Suprapubic skin (tissue), 4 donors: ENCODE results near the gene POLG. TPM values are rescaled to one million over a fixed set of nuclear protein-coding genes. Genes with fewer than 3 reads are reported as not detected.

Experiments
- DNase-seq, 2 donors: peaks; one replicate each; pipeline ENCODE4 v3.0.0-alpha.2; 2019; ENCODE audit warnings: low spot score in 2 of 2
- H3K27ac ChIP-seq: fragments of 200-600 bp; sonication (generic); one replicate; pipeline ENCODE4 v1.5.1; 2019
- H3K27me3 ChIP-seq: fragments of 200-600 bp; sonication (generic); one replicate; pipeline ENCODE4 v1.5.1; 2019
- H3K36me3 ChIP-seq: fragments of 200-600 bp; sonication (generic); one replicate; pipeline ENCODE4 v1.5.1; 2019
- H3K4me1 ChIP-seq: fragments of 200-600 bp; sonication (generic); one replicate; pipeline ENCODE4 v1.5.1; 2019
- H3K4me3 ChIP-seq: fragments of 200-600 bp; sonication (generic); one replicate; pipeline ENCODE4 v1.5.1; 2019; ENCODE audit warnings: mild to moderate bottlenecking
- H3K9me3 ChIP-seq: fragments of 200-600 bp; sonication (generic); one replicate; pipeline ENCODE4 v1.5.1; 2019
- CTCF ChIP-seq, 2 donors: fragments of 200-600 bp in 1 of 2; fragments of 450-650 bp in 1 of 2; sonication (generic) in 1 of 2; IDR thresholded peaks; one replicate each; pipeline ENCODE4 v1.5.1; 2016 to 2019; ENCODE audit warnings: antibody characterized with exemption in 2 of 2, mild to moderate bottlenecking in 1 of 2, moderate library complexity in 1 of 2
- EP300 ChIP-seq: sonication (generic); formaldehyde crosslinking; IDR thresholded peaks from one replicate; pipeline ENCODE4 v1.6.1; 2017; ENCODE audit warnings: antibody characterized with exemption
- POLR2A ChIP-seq, 2 donors: fragments of 450-650 bp; IDR thresholded peaks; one replicate each; pipeline ENCODE4 v1.6.1; 2017; ENCODE audit warnings: antibody characterized with exemption in 2 of 2, mild to moderate bottlenecking in 2 of 2, moderate library complexity in 2 of 2
- POLR2AphosphoS5 ChIP-seq, 3 donors: sonication (generic); formaldehyde crosslinking; IDR thresholded peaks; one replicate each; pipeline ENCODE4 v1.6.1; 2017; ENCODE audit warnings: antibody characterized with exemption in 3 of 3
- WGBS: methylation state at CpG from one replicate; pipeline ENCODE4 v1.1.5; 2018; 5-methylcytosine and 5-hydroxymethylcytosine counted together
- total RNA-seq, 4 donors: library from RNA; depleted of rRNA; stranded (reverse); fragments of >200 nt; gene quantifications; one replicate each; pipeline ENCODE4 v1.1.0, GENCODE V29; 2016

The POLG gene
- total RNA-seq, 4 donors from 2014 or later = 78.7 to 131 (median 94.6) TPM

GRCh38 chr15:89322822-89323221 lies 11.8 kb downstream of the POLG start:
- Histone ChIP-seq H3K27me3 (no peaks in the 10 kb centered on the region), H3K4me3 (no peak overlapping the region), H3K9me3 (no peaks in the 10 kb centered on the region), H3K27ac (no peak overlapping the region), H3K36me3 (peaks cover 99% of the 10 kb centered on the region), H3K4me1 (no peaks in the 10 kb centered on the region)
- WGBS = 90% methylated on average over 14 of the region's 15 CpGs
- TF ChIP-seq CTCF (IDR thresholded peaks at IDR 0.05) (no peak), POLR2A (IDR thresholded peaks at IDR 0.05) (no peak), POLR2AphosphoS5 (IDR thresholded peaks at IDR 0.05) (no peak), EP300 (no peak)
- no peak for DNase-seq

- 93% methylated on average over 8 of the region's 17 CpGs for WGBS
- no peak for TF ChIP-seq POLR2AphosphoS5 (IDR thresholded peaks at IDR 0.05)
- TF ChIP-seq CTCF (IDR thresholded peaks at IDR 0.05) = no peak
- no peak for TF ChIP-seq POLR2A (IDR thresholded peaks at IDR 0.05)
- TF ChIP-seq EP300 = no peak
- no peaks in the 10 kb centered on the region for H3K9me3 ChIP-seq
- H3K36me3 ChIP-seq = peaks cover 99% of the 10 kb centered on the region
- H3K4me1 ChIP-seq = no peaks in the 10 kb centered on the region
- no peak overlapping the region for H3K27ac ChIP-seq
- no peak for DNase-seq
- no peak overlapping the region for H3K4me3 ChIP-seq
- no peaks in the 10 kb centered on the region for H3K27me3 ChIP-seq
Measured at GRCh38 chr15:89321521-89322410, 12.9 kb downstream of the POLG start.

GRCh38 chr15:89320200-89320599 lies 14.4 kb downstream of the POLG start:
- H3K36me3 ChIP-seq = peaks cover 99% of the 10 kb centered on the region
- H3K4me1 ChIP-seq = no peaks in the 10 kb centered on the region
- WGBS = 95% methylated on average over 2 of the region's 2 CpGs
- H3K9me3 ChIP-seq = no peaks in the 10 kb centered on the region
- DNase-seq = no peak
- H3K4me3 ChIP-seq = no peak overlapping the region
- TF ChIP-seq POLR2A (IDR thresholded peaks at IDR 0.05) = no peak
- H3K27me3 ChIP-seq = no peaks in the 10 kb centered on the region
- no peak overlapping the region for H3K27ac ChIP-seq

GRCh38 chr15:89319678-89320077 lies 14.9 kb downstream of the POLG start:
- H3K4me3 ChIP-seq = no peak overlapping the region
- 93% methylated on average over 8 of the region's 9 CpGs for WGBS
- no peak for TF ChIP-seq POLR2A (IDR thresholded peaks at IDR 0.05)
- TF ChIP-seq CTCF (IDR thresholded peaks at IDR 0.05) = no peak
- no peak for TF ChIP-seq POLR2AphosphoS5 (IDR thresholded peaks at IDR 0.05)
- no peak for TF ChIP-seq EP300
- H3K27ac ChIP-seq = no peak overlapping the region
- peaks cover 100% of the 10 kb centered on the region for H3K36me3 ChIP-seq
- DNase-seq = no peak
- no peaks in the 10 kb centered on the region for H3K27me3 ChIP-seq
- no peaks in the 10 kb centered on the region for H3K9me3 ChIP-seq
- H3K4me1 ChIP-seq = no peaks in the 10 kb centered on the region

- H3K4me3 ChIP-seq = no peak overlapping the region
- H3K27ac ChIP-seq = no peak overlapping the region
- TF ChIP-seq POLR2A (IDR thresholded peaks at IDR 0.05) (no peak), POLR2AphosphoS5 (IDR thresholded peaks at IDR 0.05) (no peak), CTCF (IDR thresholded peaks at IDR 0.05) (no peak), EP300 (no peak)
- 81% methylated on average over 4 of the region's 4 CpGs for WGBS
- no peak for DNase-seq
- H3K27me3 ChIP-seq = no peaks in the 10 kb centered on the region
- peaks cover 76% of the 10 kb centered on the region for H3K36me3 ChIP-seq
- no peaks in the 10 kb centered on the region for H3K9me3 ChIP-seq
- H3K4me1 ChIP-seq = no peaks in the 10 kb centered on the region
Measured at GRCh38 chr15:89317186-89317720, 17.4 kb downstream of the POLG start.
